Ovary (tissue), 3 donors: ENCODE data around the gene FAM53B.

Experiments
- POLR2A ChIP-seq: fragments of 450-650 bp; IDR thresholded peaks from one replicate; pipeline ENCODE4 v1.6.1; 2017; ENCODE audit warnings: antibody characterized with exemption, mild to moderate bottlenecking, moderate library complexity
- TF ChIP-seq, protein P1 (sequence below), 3 donors: fragments of 450-650 bp in 2 of 3; fragments of 200-600 bp in 1 of 3; IDR thresholded peaks; one replicate each; pipeline versions ENCODE4 v1.5.1 to v1.8.0; 2016 to 2022; ENCODE audit warnings: antibody characterized with exemption in 3 of 3, mild to moderate bottlenecking in 1 of 3
- donor health status: DM: no; HTN: no; CAD: no.

DNA sequence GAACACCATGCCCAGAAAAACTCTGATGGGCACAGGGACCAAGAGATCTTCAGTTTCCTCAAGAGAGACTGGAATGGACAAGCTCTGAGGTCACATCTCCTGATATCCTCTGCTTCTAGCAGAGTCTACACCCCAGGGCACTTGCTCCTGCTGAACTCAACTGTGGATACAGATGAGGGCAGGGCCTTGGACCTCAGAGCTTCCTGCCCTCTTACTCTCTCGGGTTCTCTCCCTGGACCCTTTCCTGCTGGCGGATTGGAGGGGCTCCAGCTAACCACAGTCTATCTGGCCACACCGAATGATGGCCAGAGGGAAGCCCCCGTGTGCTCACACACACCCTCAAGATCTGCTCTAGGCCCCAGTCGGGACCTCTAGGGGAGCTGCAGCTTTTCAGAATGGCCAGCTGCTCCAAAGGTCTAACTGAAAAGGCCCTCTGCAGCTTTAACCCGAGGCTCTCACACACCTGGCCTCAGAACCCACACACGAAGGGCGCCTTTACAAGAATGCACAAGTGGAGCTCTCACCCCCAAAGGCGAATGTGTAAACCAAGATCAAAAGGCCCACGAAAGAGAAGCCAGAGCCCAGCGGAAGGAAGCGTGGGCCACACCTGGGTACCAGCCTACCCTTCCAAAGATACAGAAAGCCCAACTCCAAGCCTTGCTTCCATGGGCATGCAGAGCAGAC lies 65.5 kb downstream of the FAM53B start:
- TF ChIP-seq POLR2A = no peak
- TF ChIP-seq, protein P1, sequence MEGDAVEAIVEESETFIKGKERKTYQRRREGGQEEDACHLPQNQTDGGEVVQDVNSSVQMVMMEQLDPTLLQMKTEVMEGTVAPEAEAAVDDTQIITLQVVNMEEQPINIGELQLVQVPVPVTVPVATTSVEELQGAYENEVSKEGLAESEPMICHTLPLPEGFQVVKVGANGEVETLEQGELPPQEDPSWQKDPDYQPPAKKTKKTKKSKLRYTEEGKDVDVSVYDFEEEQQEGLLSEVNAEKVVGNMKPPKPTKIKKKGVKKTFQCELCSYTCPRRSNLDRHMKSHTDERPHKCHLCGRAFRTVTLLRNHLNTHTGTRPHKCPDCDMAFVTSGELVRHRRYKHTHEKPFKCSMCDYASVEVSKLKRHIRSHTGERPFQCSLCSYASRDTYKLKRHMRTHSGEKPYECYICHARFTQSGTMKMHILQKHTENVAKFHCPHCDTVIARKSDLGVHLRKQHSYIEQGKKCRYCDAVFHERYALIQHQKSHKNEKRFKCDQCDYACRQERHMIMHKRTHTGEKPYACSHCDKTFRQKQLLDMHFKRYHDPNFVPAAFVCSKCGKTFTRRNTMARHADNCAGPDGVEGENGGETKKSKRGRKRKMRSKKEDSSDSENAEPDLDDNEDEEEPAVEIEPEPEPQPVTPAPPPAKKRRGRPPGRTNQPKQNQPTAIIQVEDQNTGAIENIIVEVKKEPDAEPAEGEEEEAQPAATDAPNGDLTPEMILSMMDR (IDR thresholded peaks at IDR 0.05) = no peak
